GM21423 (cell line): ENCODE results near the gene TMEM52.

Source experiments
- ATAC-seq: cut with Tn5 transposase; IDR thresholded peaks from one replicate; pipeline ENCODE4 v1.9.1; 2021; ENCODE audit warnings: mild to moderate bottlenecking, moderate library complexity; ENCODE audit not compliant: unreplicated experiment

TMEM52 gene

DNA sequence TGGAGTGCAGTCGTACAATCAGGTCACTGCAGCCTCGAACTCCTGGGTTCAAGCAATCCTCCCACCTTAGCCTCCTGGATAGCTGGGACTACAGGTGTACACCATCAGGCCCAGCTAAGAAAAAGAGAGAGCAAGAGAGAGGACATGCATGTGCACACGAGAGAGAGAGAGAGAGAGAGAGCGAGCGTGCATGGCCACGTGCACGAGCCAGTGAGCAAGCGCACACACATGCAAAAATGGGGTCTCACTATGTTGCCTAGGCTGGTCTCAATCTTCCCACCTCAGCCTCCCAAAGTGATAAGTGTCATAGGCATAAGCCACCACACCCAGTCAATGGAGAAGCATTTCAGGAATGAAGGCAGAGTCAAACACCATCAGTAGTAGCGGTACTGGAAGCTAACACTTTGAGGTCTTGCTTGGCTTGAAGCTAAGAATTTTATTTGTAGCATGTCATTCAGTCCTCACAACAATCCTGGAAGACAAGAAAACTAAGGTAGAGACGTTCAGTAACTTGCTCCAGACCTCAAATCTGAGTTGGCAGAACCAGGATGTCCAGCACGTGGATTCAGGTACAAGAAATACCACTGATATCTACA, 42.6 kb downstream of the TMEM52 start:
- ATAC-seq = no peak

GRCh38 chr1:1875932-1876331, 43.1 kb downstream of the TMEM52 start:
- no peak for ATAC-seq

DNA sequence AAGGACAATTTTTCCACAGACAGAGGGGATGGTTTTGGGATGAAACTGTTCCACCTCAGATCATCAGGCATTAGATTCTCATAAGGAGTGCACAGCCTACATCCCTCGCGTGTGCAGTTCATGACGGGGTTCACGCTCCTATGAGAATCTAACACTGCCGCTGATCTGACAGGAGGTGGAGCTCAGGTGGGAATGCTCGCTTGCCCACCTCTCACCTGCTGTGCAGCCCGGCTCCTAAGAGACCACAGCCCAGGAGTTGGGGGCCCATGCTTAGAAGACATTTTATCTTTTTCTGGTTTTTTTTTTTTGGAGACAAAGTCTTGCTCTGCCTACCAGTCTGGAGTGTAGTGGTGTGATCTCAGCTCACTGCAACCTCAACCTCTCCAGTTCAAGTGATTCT, 44.2 kb downstream of the TMEM52 start:
- no peak for ATAC-seq

DNA sequence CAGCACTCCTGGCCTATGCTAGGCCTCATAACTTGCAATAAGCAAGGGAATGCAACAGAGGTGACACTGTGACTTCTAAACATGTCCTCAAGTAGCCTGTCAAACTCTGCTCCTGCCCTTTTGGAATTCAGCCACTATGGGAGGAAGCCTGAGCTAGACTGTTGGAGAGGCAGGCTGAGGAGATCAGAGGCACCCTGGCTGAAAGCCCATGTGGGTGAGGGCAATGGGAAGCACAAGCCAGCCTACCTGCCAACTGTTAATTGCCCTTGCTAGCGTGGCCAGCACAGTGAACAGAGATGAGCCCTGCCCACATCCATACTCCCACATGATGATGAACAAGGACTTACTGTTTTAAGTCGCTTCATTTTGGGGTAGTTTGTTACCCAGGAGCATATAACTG, 45.9 kb downstream of the TMEM52 start:
- ATAC-seq = no peak

DNA sequence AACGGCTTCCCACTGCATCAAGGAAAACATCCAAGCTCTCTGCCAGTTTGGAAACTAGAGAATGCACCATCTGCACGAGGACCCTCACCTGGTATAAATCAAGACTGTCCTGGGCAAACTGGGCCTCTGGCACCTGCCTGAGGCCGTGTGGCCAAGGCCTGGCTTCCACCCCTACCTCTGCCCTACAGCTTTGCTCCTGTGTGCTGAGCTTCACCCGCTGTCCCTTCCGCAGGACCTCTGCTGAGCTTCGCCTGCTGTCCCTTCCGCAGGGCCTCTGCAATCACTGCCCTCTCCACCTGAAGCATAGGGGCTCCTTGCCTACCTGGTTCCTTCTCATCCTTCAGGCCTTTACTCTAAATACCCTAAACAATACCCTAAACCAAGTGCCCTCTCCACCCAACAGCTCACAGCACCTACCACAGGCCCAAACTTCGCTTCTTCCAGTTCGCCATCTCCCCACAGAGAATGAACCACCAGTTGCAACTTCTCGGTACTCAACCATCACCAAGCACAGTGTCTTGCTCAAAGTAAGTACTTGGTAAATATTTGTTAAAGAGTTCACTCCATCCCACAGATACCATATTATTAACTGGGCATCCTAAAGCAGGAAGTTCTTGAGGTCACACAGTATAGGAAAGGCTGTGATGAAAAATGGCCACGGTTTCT, 46.6 kb downstream of the TMEM52 start:
- no peak for ATAC-seq

GRCh38 chr1:1869469-1869868, 49.6 kb downstream of the TMEM52 start:
- no peak for ATAC-seq
